ENCODE results near the gene FAM184B. TPM values are rescaled to one million over a fixed set of nuclear protein-coding genes. Genes with fewer than 3 reads are reported as not detected.

FAM184B gene
- total RNA-seq, 4 donors from 2014 or later, result 0.14 to 0.75 (median 0.18) TPM

DNA sequence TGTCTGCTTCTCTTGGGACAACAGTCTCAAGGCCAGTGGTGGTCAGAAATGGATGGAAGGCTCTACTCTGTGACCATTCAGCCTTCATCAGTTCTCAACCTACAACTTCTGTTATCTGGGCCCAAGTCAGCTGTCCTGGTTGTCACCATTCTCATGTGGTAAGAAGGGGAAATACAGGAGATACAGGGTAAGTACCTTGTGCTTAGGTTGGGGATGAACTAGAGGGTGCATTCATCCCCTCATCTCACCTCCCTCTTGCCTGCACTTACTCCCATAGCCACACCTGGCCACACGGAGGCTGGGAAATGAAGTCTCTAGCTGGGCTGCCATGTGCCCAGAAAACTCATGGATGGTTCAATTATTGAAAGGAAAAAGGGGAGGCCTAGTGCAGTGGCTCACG lies 44.9 kb downstream of the FAM184B start:
- TF ChIP-seq POLR2AphosphoS5 (IDR thresholded peaks at IDR 0.05), result no peak
- no peaks in the 10 kb centered on the region for H3K36me3 ChIP-seq
- no peak overlapping the region for H3K4me3 ChIP-seq
- H3K4me1 ChIP-seq, result no peaks in the 10 kb centered on the region
- H3K27ac ChIP-seq, result no peak overlapping the region
- H3K9me3 ChIP-seq, result no peaks in the 10 kb centered on the region
- in situ Hi-C loops (cut with MboI; ENCODE audit: low pct_ligation_motif_present in 1 of 4, low pct_unique_long_range_greater_than_20kb in 1 of 4, low sequenced_read_pairs in 3 of 4) (no loop called here), intact Hi-C loops (cut with DNase I; ENCODE audit: low total_unique reads) (no loop called here)
- WGBS, 2 donors (ENCODE audit: low coverage in 1 of 2), result 95 to 100% methylated on average over 1 to 2 of the region's 2 CpGs
- DNase-seq, result no peak
- H3K27me3 ChIP-seq, result no peaks in the 10 kb centered on the region

DNA sequence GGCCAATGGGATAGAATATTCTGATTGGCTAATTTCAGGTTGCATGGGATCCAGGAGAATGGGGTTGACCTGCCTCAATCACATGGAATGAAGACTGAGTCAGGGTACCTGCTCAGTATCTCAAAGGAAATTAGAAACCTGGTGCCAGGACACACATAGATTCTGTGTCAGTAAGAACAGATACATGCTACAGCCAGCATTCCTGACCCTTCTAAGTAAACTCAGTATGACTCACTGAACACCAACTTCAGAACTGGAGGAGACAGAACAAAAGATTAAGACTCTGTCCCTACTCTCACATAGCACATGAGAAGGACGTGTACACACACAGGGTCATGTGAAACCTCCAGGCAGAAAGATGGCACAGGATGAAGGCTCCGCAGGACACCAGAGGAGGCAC lies 54.5 kb downstream of the FAM184B start:
- no peak overlapping the region for H3K27ac ChIP-seq
- no peak overlapping the region for H3K4me3 ChIP-seq
- intact Hi-C loops (cut with DNase I; ENCODE audit: low total_unique reads) (no loop called here), in situ Hi-C loops (cut with MboI; ENCODE audit: low pct_ligation_motif_present in 1 of 4, low pct_unique_long_range_greater_than_20kb in 1 of 4, low sequenced_read_pairs in 3 of 4) (no loop called here)
- TF ChIP-seq POLR2A (IDR thresholded peaks at IDR 0.05) (no peak), EP300 (IDR thresholded peaks at IDR 0.05; ENCODE audit: low read depth) (no peak), POLR2AphosphoS5 (IDR thresholded peaks at IDR 0.05) (no peak)
- TF ChIP-seq, protein P1, sequence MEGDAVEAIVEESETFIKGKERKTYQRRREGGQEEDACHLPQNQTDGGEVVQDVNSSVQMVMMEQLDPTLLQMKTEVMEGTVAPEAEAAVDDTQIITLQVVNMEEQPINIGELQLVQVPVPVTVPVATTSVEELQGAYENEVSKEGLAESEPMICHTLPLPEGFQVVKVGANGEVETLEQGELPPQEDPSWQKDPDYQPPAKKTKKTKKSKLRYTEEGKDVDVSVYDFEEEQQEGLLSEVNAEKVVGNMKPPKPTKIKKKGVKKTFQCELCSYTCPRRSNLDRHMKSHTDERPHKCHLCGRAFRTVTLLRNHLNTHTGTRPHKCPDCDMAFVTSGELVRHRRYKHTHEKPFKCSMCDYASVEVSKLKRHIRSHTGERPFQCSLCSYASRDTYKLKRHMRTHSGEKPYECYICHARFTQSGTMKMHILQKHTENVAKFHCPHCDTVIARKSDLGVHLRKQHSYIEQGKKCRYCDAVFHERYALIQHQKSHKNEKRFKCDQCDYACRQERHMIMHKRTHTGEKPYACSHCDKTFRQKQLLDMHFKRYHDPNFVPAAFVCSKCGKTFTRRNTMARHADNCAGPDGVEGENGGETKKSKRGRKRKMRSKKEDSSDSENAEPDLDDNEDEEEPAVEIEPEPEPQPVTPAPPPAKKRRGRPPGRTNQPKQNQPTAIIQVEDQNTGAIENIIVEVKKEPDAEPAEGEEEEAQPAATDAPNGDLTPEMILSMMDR (IDR thresholded peaks at IDR 0.05), result no peak
- no peak for DNase-seq
- WGBS, 2 donors (ENCODE audit: low coverage in 1 of 2), result 89% methylated on average over 2 of the region's 2 CpGs; no CpG with 5 or more reads in 1 of the 2 donors
- no peaks in the 10 kb centered on the region for H3K9me3 ChIP-seq
- no peaks in the 10 kb centered on the region for H3K27me3 ChIP-seq
- no peaks in the 10 kb centered on the region for H3K36me3 ChIP-seq
- no peaks in the 10 kb centered on the region for H3K4me1 ChIP-seq

DNA sequence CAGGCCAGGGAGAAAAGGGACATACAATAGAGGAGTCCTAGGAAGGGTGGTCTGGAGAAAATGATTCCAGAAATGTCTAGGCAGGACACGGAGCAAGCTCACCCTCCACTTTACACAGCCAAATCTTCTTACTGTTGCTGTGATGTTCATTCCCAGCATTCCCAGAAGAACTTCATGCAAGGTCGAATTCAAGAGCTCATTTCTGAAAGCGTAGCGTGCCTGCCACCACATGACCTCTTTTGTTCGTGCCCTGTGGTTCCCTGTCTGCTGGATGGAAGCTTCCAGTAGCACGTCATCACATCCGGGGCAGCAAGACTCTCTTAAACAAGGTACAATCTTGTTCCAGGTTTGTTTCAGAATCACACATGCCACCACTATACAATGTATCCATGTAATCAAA lies 57.8 kb downstream of the FAM184B start:
- no peaks in the 10 kb centered on the region for H3K4me1 ChIP-seq
- no peak for TF ChIP-seq EP300 (IDR thresholded peaks at IDR 0.05; ENCODE audit: low read depth)
- TF ChIP-seq, protein P1 (IDR thresholded peaks at IDR 0.05), result no peak
- intact Hi-C loops (cut with DNase I; ENCODE audit: low total_unique reads), result no loop called here
- no peaks in the 10 kb centered on the region for H3K27me3 ChIP-seq
- H3K36me3 ChIP-seq, result no peaks in the 10 kb centered on the region
- WGBS, 2 donors (ENCODE audit: low coverage in 1 of 2), result 43 to 79% methylated on average over 1 to 7 of the region's 7 CpGs
- in situ Hi-C loops (cut with MboI; ENCODE audit: low pct_ligation_motif_present in 1 of 4, low pct_unique_long_range_greater_than_20kb in 1 of 4, low sequenced_read_pairs in 3 of 4), result no loop called here
- H3K9me3 ChIP-seq, result no peaks in the 10 kb centered on the region
- H3K4me3 ChIP-seq, result no peak overlapping the region
- no peak overlapping the region for H3K27ac ChIP-seq
- no peak for DNase-seq

DNA sequence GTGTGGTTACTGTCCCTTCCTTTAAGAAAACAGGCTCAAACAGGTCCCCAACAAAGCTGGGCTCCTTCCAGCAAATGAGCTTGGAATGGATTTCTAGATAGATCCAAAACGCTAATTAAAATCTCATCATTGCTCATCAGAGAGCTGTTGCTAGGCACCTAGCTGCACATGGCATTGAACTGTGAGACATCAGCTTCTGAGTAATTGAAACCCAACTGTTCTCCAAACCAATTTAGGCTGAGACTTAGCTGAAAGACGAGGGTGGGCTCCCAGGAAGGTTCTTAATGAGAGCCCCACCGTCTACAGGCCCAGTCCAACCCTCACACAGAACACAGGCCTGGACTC lies 59.1 kb downstream of the FAM184B start:
- WGBS, 2 donors (ENCODE audit: low coverage in 1 of 2), result 80% methylated on average over 2 to 3 of the region's 3 CpGs
- Histone ChIP-seq H3K36me3 (no peaks in the 10 kb centered on the region), H3K4me3 (no peak overlapping the region), H3K27ac (no peak overlapping the region), H3K27me3 (no peaks in the 10 kb centered on the region), H3K9me3 (no peaks in the 10 kb centered on the region), H3K4me1 (no peaks in the 10 kb centered on the region)
- no peak for DNase-seq
- in situ Hi-C loops (cut with MboI; ENCODE audit: low pct_ligation_motif_present in 1 of 4, low pct_unique_long_range_greater_than_20kb in 1 of 4, low sequenced_read_pairs in 3 of 4), result no loop called here
- intact Hi-C loops (cut with DNase I; ENCODE audit: low total_unique reads), result no loop called here
- no peak for TF ChIP-seq EP300 (IDR thresholded peaks at IDR 0.05; ENCODE audit: low read depth)
- TF ChIP-seq, protein P1 (IDR thresholded peaks at IDR 0.05), result no peak
- no peak for TF ChIP-seq POLR2A (IDR thresholded peaks at IDR 0.05)
- TF ChIP-seq POLR2AphosphoS5 (IDR thresholded peaks at IDR 0.05), result no peak

DNA sequence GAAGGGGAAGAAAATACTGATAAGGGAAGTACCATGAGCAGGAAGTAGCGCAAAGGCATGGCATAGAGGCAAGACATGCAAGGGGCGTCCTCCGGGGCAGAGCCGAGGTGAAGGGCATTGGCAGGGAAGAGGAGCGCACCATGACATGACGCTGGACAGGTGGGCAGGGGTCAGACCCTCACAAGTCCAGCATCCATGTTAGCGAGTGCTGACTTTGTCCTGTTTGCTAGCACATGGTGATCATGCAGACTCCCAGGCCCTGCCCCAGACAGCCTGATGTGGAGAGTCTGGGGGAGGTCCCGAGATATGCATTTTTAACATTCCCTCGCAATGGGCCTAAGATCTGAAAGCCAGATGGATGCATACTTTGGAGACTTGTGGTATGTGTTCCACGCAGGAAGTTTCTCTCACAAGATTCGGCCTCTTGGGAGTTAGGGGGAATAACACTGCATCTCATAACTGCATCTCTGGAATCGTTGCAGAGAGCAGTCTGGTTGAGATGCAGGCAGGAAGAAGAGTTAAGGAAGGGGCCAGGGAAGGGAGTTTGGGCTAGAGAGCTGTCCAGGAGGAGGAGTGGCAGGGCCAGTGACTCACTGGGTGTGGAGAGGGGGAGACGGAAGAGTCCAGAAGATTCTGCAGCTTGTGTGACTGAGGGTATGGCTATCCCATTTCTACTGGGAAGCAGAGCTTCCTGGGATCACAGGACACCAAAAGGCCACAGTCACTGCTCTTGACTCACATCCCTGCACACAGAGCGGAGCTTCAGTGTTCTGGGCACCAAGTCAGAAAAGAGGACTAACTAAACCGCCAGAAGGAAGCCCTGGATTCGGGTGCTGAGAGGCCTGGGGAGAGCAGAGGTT lies 59.7 kb downstream of the FAM184B start:
- no peak for TF ChIP-seq POLR2AphosphoS5 (IDR thresholded peaks at IDR 0.05)
- no peak for TF ChIP-seq POLR2A (IDR thresholded peaks at IDR 0.05)
- TF ChIP-seq, protein P1 (IDR thresholded peaks at IDR 0.05), result no peak
- no peak for TF ChIP-seq EP300 (IDR thresholded peaks at IDR 0.05; ENCODE audit: low read depth)
- Histone ChIP-seq H3K27ac (no peak overlapping the region), H3K27me3 (no peaks in the 10 kb centered on the region), H3K36me3 (no peaks in the 10 kb centered on the region), H3K9me3 (no peaks in the 10 kb centered on the region), H3K4me1 (no peaks in the 10 kb centered on the region), H3K4me3 (no peak overlapping the region)
- in situ Hi-C loops (cut with MboI; ENCODE audit: low pct_ligation_motif_present in 1 of 4, low pct_unique_long_range_greater_than_20kb in 1 of 4, low sequenced_read_pairs in 3 of 4) (no loop called here), intact Hi-C loops (cut with DNase I; ENCODE audit: low total_unique reads) (no loop called here)
- DNase-seq, result no peak
- 84 to 85% methylated on average over 7 to 16 of the region's 16 CpGs for WGBS, 2 donors (ENCODE audit: low coverage in 1 of 2)

Data from transverse colon (tissue), 4 donors.